GM10248 (cell line): ENCODE data around the gene MAMSTR.
A peak's percentile ranks its signal among the peaks of the same experiment; 100 is the strongest.

Experiments used
- CTCF ChIA-PET: fragments of 300-600 bp; sonication (Branson Sonifier 250); formaldehyde crosslinking; extraction: SDS; loops from one replicate; lab custom pipeline; 2021; ENCODE audit warnings: antibody characterized with exemption; lab: Yijun Ruan, JAX
- POLR2A ChIA-PET: fragments of 350-650 bp; sonication (Branson Sonifier 250); formaldehyde crosslinking; extraction: SDS; loops from one replicate; lab custom pipeline; 2020; ENCODE audit warnings: antibody characterized with exemption; lab: Yijun Ruan, JAX
- DNase-seq: peaks from one replicate; pipeline ENCODE4 v3.0.0; 2012; ENCODE audit errors: extremely low spot score
- CTCF ChIP-seq: IDR thresholded peaks from 2 replicates; pipeline ENCODE4 v1.5.1; 2012; ENCODE audit warnings: mild to moderate bottlenecking, low read depth; ENCODE audit errors: extremely low read depth, missing control alignments, control extremely low read depth

The MAMSTR gene

GRCh38 chr19:48731452-48731851, 11.9 kb upstream of the MAMSTR start:
- no peak for TF ChIP-seq CTCF
- POLR2A ChIA-PET = no interaction called here
- no peak for DNase-seq
- CTCF ChIA-PET = no interaction called here

- ChIA-PET CTCF (interaction anchor here (1.2 kb wide), 1 partner anchor 59 kb away, joined by 3 read pairs; no protein-coding TSS in a partner anchor), POLR2A (no interaction called here)
- DNase-seq = no peak
- TF ChIP-seq CTCF = no peak
Measured at GRCh38 chr19:48728911-48729664, 9.6 kb upstream of the MAMSTR start.

GRCh38 chr19:48726556-48726955, 7.0 kb upstream of the MAMSTR start:
- CTCF ChIA-PET = interaction anchor here (1.4 to 1.8 kb wide), 4 partner anchors 11 to 109 kb away, joined by 3 to 9 read pairs (median 4); partner anchors contain the start of gene HSD17B14
- no peak for TF ChIP-seq CTCF
- DNase-seq = peak; percentile 39
- POLR2A ChIA-PET = interaction anchor here (0.7 kb wide), 1 partner anchor 16 kb away, joined by 5 read pairs; no protein-coding TSS in a partner anchor

GRCh38 chr19:48724796-48725753, 5.5 kb upstream of the MAMSTR start:
- POLR2A ChIA-PET = interaction anchor here (0.9 kb wide), 1 partner anchor 147 kb away, joined by 3 read pairs; the partner anchor contains the start of gene PPP1R15A
- TF ChIP-seq CTCF = no peak
- CTCF ChIA-PET = interaction anchor here (0.9 to 1.6 kb wide), 8 partner anchors 8 to 117 kb away, joined by 3 to 4 read pairs (median 4); no protein-coding TSS in a partner anchor
- peak; percentile 64 for DNase-seq

- no peak for TF ChIP-seq CTCF
- POLR2A ChIA-PET = no interaction called here
- CTCF ChIA-PET = interaction anchor here (2.4 kb wide), 1 partner anchor 16 kb away, joined by 7 read pairs; no protein-coding TSS in a partner anchor
- DNase-seq = no peak
Measured at GRCh38 chr19:48722196-48722708, 2.7 kb upstream of the MAMSTR start.
